Upper lobe of left lung (tissue), 6 donors: Measurements from ENCODE around the gene PRR13. TPM values are rescaled to one million over a fixed set of nuclear protein-coding genes. Genes with fewer than 3 reads are reported as not detected.

ENCODE experiments used
- ATAC-seq, 2 donors: fragments of 200-7000 bp; cut with Tn5 transposase; one replicate each; pipeline ENCODE4 v1.9.1; 2022; ENCODE audit warnings: mild to moderate bottlenecking in 2 of 2, moderate library complexity in 2 of 2; ENCODE audit not compliant: low FRiP score in 2 of 2
- DNase-seq, 2 donors: peaks; one replicate each; pipeline ENCODE4 v3.0.0-alpha.2; 2019 to 2020
- H3K27ac ChIP-seq, 4 donors: fragments of 200-600 bp; sonication (generic); one replicate each; pipeline ENCODE4 v1.5.1; 2016 to 2019
- H3K27me3 ChIP-seq, 4 donors: fragments of 200-600 bp; sonication (generic); one replicate each; pipeline ENCODE4 v1.5.1; 2017 to 2019
- H3K36me3 ChIP-seq, 4 donors: fragments of 200-600 bp; sonication (generic); one replicate each; pipeline ENCODE4 v1.5.1; 2016 to 2019
- H3K4me1 ChIP-seq, 4 donors: fragments of 200-600 bp; sonication (generic); one replicate each; pipeline ENCODE4 v1.5.1; 2018 to 2019
- H3K4me3 ChIP-seq, 4 donors: fragments of 200-600 bp; sonication (generic); one replicate each; pipeline ENCODE4 v1.5.1; 2017 to 2019; ENCODE audit warnings: mild to moderate bottlenecking in 2 of 4, moderate library complexity in 1 of 4
- H3K9me3 ChIP-seq, 4 donors: fragments of 200-600 bp; sonication (generic); one replicate each; pipeline ENCODE4 v1.5.1; 2018 to 2019
- CTCF ChIP-seq, 6 experiments: fragments of 450-650 bp in 4 of 6; fragments of 200-600 bp in 2 of 6; sonication (generic) in 2 of 6; IDR thresholded peaks; one replicate each; pipeline ENCODE4 v1.5.1; 2016 to 2019; ENCODE audit warnings: antibody characterized with exemption in 6 of 6
- EP300 ChIP-seq, 4 donors: sonication (generic); formaldehyde crosslinking; IDR thresholded peaks; one replicate each; pipeline ENCODE4 v1.5.1; 2017; ENCODE audit warnings: antibody characterized with exemption in 4 of 4, control low read depth in 2 of 4
- POLR2A ChIP-seq, 4 donors: fragments of 450-650 bp; IDR thresholded peaks; one replicate each; pipeline ENCODE4 v1.5.1; 2016 to 2017; ENCODE audit warnings: antibody characterized with exemption in 4 of 4, mild to moderate bottlenecking in 2 of 4
- POLR2AphosphoS5 ChIP-seq, 2 donors: sonication (generic); formaldehyde crosslinking; IDR thresholded peaks; one replicate each; pipeline ENCODE4 v1.5.1; 2017; ENCODE audit warnings: antibody characterized with exemption in 2 of 2
- WGBS, 2 donors: methylation state at CpG; one replicate each; pipeline ENCODE4 v1.1.5; 2017 to 2018; 5-methylcytosine and 5-hydroxymethylcytosine counted together
- total RNA-seq, 6 donors: library from RNA; depleted of rRNA in 4 of 6; stranded (reverse); fragments of >200 nt in 4 of 6; gene quantifications; one replicate each; pipeline versions ENCODE4 v1.1.0 to v1.2.1, GENCODE V29; 2016 to 2021
- donor health status: DM: no; HTN: no; CAD: no; lungs with moderate emphysema.
- donor health status: DM: no; HTN: yes; CAD: no; lungs with severe emphysema.

PRR13 gene
- total RNA-seq, 6 donors from 2014 or later, result 81.5 to 198 (median 105) TPM

- TF ChIP-seq POLR2AphosphoS5 (IDR thresholded peaks at IDR 0.05) (no peak), EP300 (IDR thresholded peaks at IDR 0.05) (no peak), POLR2A (IDR thresholded peaks at IDR 0.05) (no peak), CTCF (IDR thresholded peaks at IDR 0.05) (no peak)
- Histone ChIP-seq H3K27me3 (no peaks in the 10 kb centered on the region), H3K27ac (no peak overlapping the region), H3K36me3 (peaks cover 94 to 100% (median 97%) of the 10 kb centered on the region in 4 donors), H3K4me1 (peaks cover 6 to 19% (median 12%) of the 10 kb centered on the region in 4 donors), H3K9me3 (no peaks in the 10 kb centered on the region), H3K4me3 (no peak overlapping the region)
- 79 to 84% methylated on average over 4 of the region's 4 CpGs for WGBS, 2 donors
- DNase-seq (no peak), ATAC-seq (no peak)
Measured at GRCh38 chr12:53459097-53459496, 17.6 kb downstream of the PRR13 start.

- H3K27ac ChIP-seq, result no peak overlapping the region
- H3K9me3 ChIP-seq, result no peaks in the 10 kb centered on the region
- no peak for DNase-seq
- no peak overlapping the region for H3K4me3 ChIP-seq
- 84 to 94% methylated on average over 3 of the region's 3 CpGs for WGBS, 2 donors
- TF ChIP-seq EP300 (IDR thresholded peaks at IDR 0.05) (no peak), POLR2A (IDR thresholded peaks at IDR 0.05) (no peak), CTCF (IDR thresholded peaks at IDR 0.05) (no peak), POLR2AphosphoS5 (IDR thresholded peaks at IDR 0.05) (no peak)
- H3K4me1 ChIP-seq, result peaks cover 0 to 8% (median 4%) of the 10 kb centered on the region in 4 donors
- no peak for ATAC-seq
- peaks cover 96 to 100% (median 100%) of the 10 kb centered on the region in 4 donors for H3K36me3 ChIP-seq
- H3K27me3 ChIP-seq, result no peaks in the 10 kb centered on the region
Measured at GRCh38 chr12:53461059-53461458, 19.5 kb downstream of the PRR13 start.

GRCh38 chr12:53461591-53461990 lies 20.1 kb downstream of the PRR13 start:
- 88 to 89% methylated on average over 8 of the region's 8 CpGs for WGBS, 2 donors
- peaks cover 94 to 100% (median 100%) of the 10 kb centered on the region in 4 donors for H3K36me3 ChIP-seq
- ATAC-seq (no peak), DNase-seq (no peak)
- no peaks in the 10 kb centered on the region for H3K9me3 ChIP-seq
- H3K4me1 ChIP-seq, result peaks cover 0 to 5% (median 4%) of the 10 kb centered on the region in 4 donors
- H3K4me3 ChIP-seq, result no peak overlapping the region
- H3K27ac ChIP-seq, result no peak overlapping the region
- TF ChIP-seq EP300 (IDR thresholded peaks at IDR 0.05) (no peak), CTCF (IDR thresholded peaks at IDR 0.05) (no peak), POLR2A (IDR thresholded peaks at IDR 0.05) (no peak), POLR2AphosphoS5 (IDR thresholded peaks at IDR 0.05) (no peak)
- no peaks in the 10 kb centered on the region for H3K27me3 ChIP-seq

GRCh38 chr12:53462935-53463334 lies 21.4 kb downstream of the PRR13 start:
- peaks cover 0 to 5% (median 4%) of the 10 kb centered on the region in 4 donors for H3K4me1 ChIP-seq
- no peaks in the 10 kb centered on the region for H3K27me3 ChIP-seq
- H3K4me3 ChIP-seq, result no peak overlapping the region
- DNase-seq (no peak), ATAC-seq (no peak)
- H3K36me3 ChIP-seq, result peaks cover 94 to 100% (median 100%) of the 10 kb centered on the region in 4 donors
- H3K9me3 ChIP-seq, result no peaks in the 10 kb centered on the region
- TF ChIP-seq CTCF (IDR thresholded peaks at IDR 0.05) (no peak), EP300 (IDR thresholded peaks at IDR 0.05) (no peak), POLR2A (IDR thresholded peaks at IDR 0.05) (no peak), POLR2AphosphoS5 (IDR thresholded peaks at IDR 0.05) (no peak)
- no peak overlapping the region for H3K27ac ChIP-seq
- WGBS, 2 donors, result 72 to 82% methylated on average over 3 of the region's 3 CpGs
